Activated CD8-positive, alpha-beta memory T cell treated with anti-CD3 and anti-CD28 coated beads, Interleukin-2, amount 50 U/mL, for 4 hours (primary cell): Measurements from ENCODE around the gene BRSK2.

Experiments used
- DNase-seq: peaks from one replicate; pipeline ENCODE4 v3.0.0-alpha.2; 2020

Gene BRSK2

DNA sequence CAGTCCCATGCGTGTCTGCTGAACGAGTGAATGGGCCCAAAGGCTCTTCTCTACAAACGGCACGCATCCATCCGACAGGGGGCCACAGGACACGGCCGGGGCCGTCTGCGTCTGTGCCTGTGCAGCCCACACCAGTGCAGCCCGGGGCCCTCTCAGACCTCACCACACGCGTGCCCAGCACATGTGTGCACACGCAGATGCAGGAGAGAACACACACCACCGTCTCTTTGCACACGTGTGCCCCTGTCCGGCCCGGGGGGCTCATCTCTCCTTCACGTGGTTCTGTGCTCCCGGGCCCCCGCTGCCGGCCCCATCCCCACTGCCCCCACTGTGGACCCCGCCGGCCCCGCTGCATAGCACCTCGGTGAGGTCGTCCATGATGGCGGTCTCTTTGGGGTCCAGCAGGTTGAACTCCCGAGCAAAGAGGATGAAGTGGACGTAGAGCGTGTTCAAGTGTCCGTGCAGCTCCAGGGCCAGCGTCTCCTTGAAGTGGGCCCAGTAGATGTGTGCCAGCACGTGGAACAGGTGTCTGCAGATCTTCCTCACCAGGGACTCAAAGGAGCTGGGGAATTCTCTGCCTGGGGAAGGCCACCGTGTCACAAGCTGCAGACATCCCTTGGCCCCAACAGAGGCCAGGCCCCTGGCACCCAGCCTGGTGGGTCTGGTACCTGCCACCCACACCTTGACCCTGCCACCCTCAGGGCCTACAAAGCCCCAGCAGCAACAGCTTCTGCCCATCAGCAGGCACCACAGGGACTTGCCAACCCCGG is 80.4 kb downstream of the BRSK2 start:
- no peak for DNase-seq

DNA sequence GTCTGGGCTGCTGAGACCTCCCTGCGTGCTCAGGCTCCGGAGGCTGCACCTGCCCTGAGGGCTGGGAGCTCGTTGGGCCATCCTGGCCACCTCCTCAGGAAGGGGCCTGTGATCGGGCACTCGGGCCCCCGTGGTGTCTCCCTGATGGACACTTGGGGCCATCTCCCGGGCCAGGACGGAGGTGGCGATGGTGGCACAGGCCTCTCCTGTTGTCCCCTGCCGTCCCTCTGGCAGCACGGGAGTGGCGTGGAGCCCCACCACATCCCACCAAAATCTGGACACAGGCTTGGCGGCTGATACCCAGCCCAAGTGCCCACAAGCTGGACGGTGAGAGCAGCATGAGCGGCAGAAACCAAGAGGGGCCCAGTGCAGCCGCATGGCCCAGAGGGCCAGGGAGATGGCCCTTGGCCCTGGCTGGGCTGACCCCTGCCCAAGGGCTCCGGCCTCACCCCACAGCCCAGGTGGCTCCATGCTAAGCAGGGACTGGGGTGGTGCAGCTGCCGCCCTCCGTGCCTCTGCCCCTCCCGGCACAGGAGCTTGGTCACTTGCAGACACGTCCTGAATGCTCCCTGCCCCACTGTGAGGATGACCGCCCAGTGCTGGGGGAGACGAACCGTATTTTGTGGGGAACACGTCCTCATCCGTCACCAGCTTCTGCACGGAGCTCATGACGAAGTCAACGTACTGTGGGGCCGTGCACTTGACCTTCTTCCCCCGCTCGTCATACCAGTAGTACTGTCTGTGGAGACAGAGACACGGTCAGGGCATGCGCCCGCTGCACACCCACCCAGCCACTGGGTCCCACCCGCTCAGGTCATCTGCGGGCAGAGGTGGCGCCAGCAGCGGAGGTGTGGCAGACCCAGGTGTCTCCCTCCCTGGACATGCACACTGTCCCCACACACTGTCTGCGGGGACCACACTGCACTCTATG is 81.2 kb downstream of the BRSK2 start:
- DNase-seq, result no peak

GRCh38 chr11:1471736-1472135 is 82.0 kb downstream of the BRSK2 start:
- DNase-seq, result no peak

DNA sequence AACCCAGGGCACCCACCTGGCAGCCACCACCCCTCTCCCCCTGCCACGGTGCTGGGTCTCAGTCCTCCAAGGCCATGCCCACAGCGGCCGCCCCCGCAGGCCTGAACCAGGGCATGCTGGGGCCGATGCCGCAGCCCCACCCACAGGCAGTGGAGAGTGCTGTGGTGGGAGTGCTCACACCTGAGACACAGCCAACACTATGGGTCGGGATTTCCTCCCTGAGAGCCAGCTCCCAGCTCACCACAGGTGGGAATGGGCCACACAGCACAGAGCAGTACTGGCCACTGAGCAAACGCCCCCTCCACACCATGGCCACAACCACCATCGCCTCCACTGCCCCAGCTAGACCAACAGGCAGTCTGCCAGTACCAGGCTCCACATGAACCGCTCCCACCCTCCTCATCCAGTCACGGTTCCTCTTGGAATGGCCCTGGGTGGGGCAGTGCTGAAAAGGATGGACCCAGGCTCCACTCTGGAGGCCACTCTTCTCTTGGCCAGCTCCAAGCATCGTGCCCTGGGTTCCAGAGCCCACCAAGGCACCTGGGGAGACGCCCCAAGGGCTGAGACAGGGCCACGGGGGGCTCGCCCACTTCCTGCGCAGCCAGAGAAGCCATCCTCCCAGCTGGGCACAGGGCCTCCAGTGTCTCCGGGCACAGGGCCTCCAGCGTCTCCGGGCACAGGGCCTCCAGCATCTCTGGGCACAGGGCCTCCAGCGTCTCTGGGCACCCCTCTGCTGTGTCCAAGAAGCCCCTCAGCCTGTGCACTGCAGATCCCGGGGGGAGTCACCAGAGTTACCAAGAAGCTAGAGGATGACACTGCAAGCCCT is 82.7 kb downstream of the BRSK2 start:
- no peak for DNase-seq

- no peak for DNase-seq
Observed at GRCh38 chr11:1473011-1473628, 83.4 kb downstream of the BRSK2 start.

DNA sequence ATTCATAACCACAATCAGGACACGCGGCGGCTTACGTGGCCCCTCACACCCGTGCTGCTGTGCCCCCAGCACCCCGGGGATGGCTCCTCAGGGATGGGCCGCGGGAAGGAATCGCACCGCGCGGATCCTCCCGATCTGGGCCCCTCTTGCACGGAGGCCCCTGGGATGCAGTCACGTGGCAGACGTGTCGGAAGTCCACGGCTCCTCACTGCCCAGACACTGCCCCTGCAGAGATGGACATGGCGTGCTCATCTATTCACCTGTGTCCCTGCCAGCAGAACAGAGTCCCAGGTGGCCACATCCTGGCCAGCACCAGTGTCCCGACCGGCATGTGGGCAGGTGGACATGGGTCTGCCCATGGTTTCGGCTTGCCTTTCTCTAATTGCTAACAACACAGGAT is 84.1 kb downstream of the BRSK2 start:
- no peak for DNase-seq

- no peak for DNase-seq
Observed at GRCh38 chr11:1475841-1476240, 86.1 kb downstream of the BRSK2 start.

- no peak for DNase-seq
Observed at GRCh38 chr11:1476940-1477736, 87.4 kb downstream of the BRSK2 start.

DNA sequence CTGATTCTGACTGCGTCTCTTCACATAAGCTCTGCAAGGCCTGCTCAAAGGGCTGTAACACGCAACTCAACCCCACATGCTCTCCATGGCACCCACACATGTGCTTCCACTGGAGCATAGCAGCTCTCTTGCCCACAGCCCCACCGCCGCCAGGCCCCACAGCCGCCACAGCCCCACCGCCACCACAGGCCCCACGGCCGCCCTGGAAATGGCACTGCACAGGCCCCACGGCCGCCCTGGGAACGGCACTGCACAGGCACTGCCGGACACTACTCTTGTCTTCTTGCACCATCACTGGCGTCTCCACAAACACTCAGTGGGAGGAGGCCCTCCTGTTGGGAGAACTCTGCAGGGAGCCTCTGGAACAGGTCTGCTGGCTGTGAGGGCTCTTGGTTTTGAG is 88.3 kb downstream of the BRSK2 start:
- DNase-seq, result no peak

DNA sequence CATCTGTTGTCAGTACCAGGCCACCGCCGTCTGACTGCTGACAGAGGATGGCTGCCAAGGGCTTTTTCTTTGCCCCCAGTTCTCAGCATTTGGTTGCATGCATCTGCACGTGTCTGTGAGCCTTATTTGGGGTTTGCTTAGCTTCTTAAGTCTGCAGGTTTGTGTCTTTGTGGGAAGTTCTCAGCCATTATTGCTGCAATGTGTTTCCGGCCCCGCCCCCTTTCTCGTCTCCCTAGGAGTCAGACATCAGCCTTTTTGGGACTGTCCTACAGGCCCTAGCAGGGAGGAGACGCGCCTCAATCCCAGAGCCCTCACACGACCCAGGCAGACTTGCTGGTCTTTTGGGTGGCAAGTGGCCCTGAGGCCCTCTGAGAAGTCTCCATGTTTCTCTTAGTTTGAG is 88.8 kb downstream of the BRSK2 start:
- no peak for DNase-seq

DNA sequence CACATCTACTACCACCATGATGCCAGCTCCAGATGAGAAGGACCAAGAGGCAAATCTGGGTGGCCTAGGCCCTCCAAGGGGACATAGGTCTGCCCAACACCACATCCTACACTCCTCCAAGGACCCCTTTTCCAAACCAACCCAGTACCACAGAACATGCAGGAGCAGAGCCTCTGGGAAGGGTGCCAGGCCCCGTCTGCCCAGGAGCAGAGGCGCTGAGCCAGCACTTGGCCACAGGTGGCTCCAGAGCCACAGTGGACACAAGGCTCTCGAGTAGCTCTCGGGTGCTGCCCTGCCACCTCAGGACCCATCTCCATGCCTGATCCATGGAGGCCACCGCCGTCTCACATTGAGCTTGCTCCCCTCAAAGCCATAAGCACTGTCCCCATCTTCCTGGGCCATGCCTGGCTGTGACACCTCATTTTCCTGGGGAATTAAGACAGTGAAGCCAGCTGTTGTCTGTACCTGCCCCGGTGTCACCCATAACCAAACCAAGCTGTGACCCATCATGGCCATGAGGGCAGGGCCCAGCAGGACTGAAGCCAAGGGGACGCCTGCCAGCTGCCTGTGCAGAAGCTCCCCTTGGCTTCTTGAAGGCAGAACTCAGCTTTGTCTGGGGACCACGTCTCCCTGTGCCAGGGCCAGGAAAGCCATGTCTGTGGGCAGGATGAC is 89.4 kb downstream of the BRSK2 start:
- no peak for DNase-seq

GRCh38 chr11:1479678-1480118 is 90.0 kb downstream of the BRSK2 start:
- no peak for DNase-seq

GRCh38 chr11:1480191-1480554 is 90.4 kb downstream of the BRSK2 start:
- DNase-seq, result no peak

- DNase-seq, result no peak
Observed at GRCh38 chr11:1480555-1481482, 91.1 kb downstream of the BRSK2 start.

- DNase-seq, result no peak
Observed at GRCh38 chr11:1481483-1481825, 91.7 kb downstream of the BRSK2 start.

DNA sequence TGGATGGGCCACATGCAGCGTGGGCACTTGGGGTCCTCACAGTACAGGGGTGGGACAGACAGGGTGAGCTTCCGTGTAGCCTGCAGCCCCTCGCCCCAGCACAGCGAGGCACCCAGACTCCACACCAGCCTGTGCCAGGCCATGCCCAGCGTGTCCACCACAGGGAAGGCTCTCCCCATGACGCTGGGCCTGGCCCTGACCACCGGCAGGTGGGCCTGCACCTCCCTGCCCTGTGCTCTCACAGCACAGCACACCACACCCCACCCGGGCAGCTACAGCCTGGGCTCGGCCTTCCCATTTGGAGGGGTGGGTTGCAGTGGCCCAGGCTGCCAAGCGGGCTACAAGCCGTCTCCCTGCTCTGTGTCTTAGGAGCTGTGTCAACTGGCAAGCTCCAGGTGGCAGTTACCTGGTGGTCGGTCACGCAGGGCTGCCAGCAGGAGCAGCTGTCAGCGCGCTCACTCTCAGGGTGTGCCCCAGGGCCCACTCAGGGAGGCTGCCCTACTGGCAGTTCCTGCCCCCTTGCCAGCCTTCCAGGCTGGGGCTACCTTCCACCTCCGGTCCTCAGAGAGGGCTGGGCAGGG is 92.2 kb downstream of the BRSK2 start:
- DNase-seq, result no peak

GRCh38 chr11:1482581-1483444 is 93.1 kb downstream of the BRSK2 start:
- DNase-seq, result no peak

GRCh38 chr11:1483445-1483961 is 93.8 kb downstream of the BRSK2 start:
- DNase-seq, result no peak
